GM23338 (cell line): ENCODE data around the gene MS4A8. TPM values are rescaled to one million over a fixed set of nuclear protein-coding genes. Genes with fewer than 3 reads are reported as not detected.

Source experiments
- ATAC-seq: fragments of 200-7000 bp; cut with Tn5 transposase; 3 replicates; pipeline ENCODE4 v1.9.1; 2020
- DNase-seq: peaks from one replicate; pipeline ENCODE4 v3.0.0-alpha.2; 2015; ENCODE audit warnings: low spot score
- H2AFZ ChIP-seq: fragments of 200-600 bp; sonication (generic); 2 replicates; pipeline ENCODE4 v1.8.0; 2016; ENCODE audit warnings: antibody characterized with exemption, mild to moderate bottlenecking, moderate library complexity
- H3F3A ChIP-seq: fragments of 200-600 bp; sonication (generic); replicated peaks from 2 replicates; pipeline ENCODE4 v1.8.0; 2017; ENCODE audit warnings: antibody characterized with exemption, mixed run types, low read depth
- H3K27ac ChIP-seq: fragments of 200-600 bp; sonication (generic); 2 replicates; pipeline ENCODE4 v1.6.1; 2016; ENCODE audit warnings: low read depth
- H3K27me3 ChIP-seq: fragments of 200-600 bp; sonication (generic); 2 replicates; pipeline ENCODE4 v1.8.0; 2016; ENCODE audit warnings: mild to moderate bottlenecking, mixed run types, moderate library complexity; ENCODE audit not compliant: insufficient read depth
- H3K36me3 ChIP-seq: fragments of 200-600 bp; sonication (generic); 2 replicates; pipeline ENCODE4 v1.8.0; 2016; ENCODE audit warnings: mild to moderate bottlenecking; ENCODE audit not compliant: insufficient read depth
- H3K4me1 ChIP-seq: fragments of 200-600 bp; sonication (generic); 2 replicates; pipeline ENCODE4 v1.8.0; 2016; ENCODE audit warnings: mild to moderate bottlenecking, moderate library complexity; ENCODE audit not compliant: insufficient read depth
- H3K4me2 ChIP-seq: fragments of 200-600 bp; sonication (generic); 2 replicates; pipeline ENCODE4 v1.7.1; 2017; ENCODE audit warnings: mixed run types
- H3K4me3 ChIP-seq: fragments of 200-600 bp; sonication (generic); 2 replicates; pipeline ENCODE4 v1.6.1; 2016; ENCODE audit warnings: mixed run types
- H3K79me2 ChIP-seq: fragments of 200-600 bp; sonication (generic); replicated peaks from 2 replicates; pipeline ENCODE4 v1.8.0; 2017; ENCODE audit warnings: mild to moderate bottlenecking; ENCODE audit not compliant: insufficient read depth
- H3K9me2 ChIP-seq: fragments of 200-600 bp; sonication (generic); 2 replicates; pipeline ENCODE4 v1.8.0; 2017; ENCODE audit not compliant: insufficient read depth
- H4K20me1 ChIP-seq: fragments of 200-600 bp; sonication (generic); replicated peaks from 2 replicates; pipeline ENCODE4 v1.8.0; 2017; ENCODE audit warnings: mild to moderate bottlenecking; ENCODE audit not compliant: insufficient read depth
- H3K27ac Mint-ChIP-seq: 2 replicates; pipeline ENCODE4 v1.8.0; 2020; ENCODE audit warnings: inconsistent platforms, mild to moderate bottlenecking, moderate library complexity, mixed read lengths
- H3K27me3 Mint-ChIP-seq: 3 replicates; pipeline ENCODE4 v1.8.0; 2022; ENCODE audit warnings: low read depth, mild to moderate bottlenecking, moderate library complexity, mixed read lengths, inconsistent platforms; ENCODE audit not compliant: insufficient read depth, poor library complexity
- H3K36me3 Mint-ChIP-seq: 3 replicates; pipeline ENCODE4 v1.8.0; 2021; ENCODE audit warnings: low read depth, mild to moderate bottlenecking, inconsistent platforms, moderate library complexity, mixed read lengths
- H3K4me1 Mint-ChIP-seq: 3 replicates; pipeline ENCODE4 v1.8.0; 2020; ENCODE audit warnings: mild to moderate bottlenecking, inconsistent platforms, mixed read lengths
- H3K4me3 Mint-ChIP-seq: 3 replicates; pipeline ENCODE4 v1.8.0; 2021; ENCODE audit warnings: moderate library complexity, mild to moderate bottlenecking, inconsistent platforms, mixed read lengths
- H3K9me3 Mint-ChIP-seq: 3 replicates; pipeline ENCODE4 v1.8.0; 2020; ENCODE audit warnings: moderate library complexity, mild to moderate bottlenecking, inconsistent platforms, mixed read lengths
- CREB1 ChIP-seq: fragments of 250-450 bp; sonication (Bioruptor Pico); IDR thresholded peaks from 2 replicates; pipeline ENCODE4 v1.5.0; 2020; ENCODE audit warnings: low read depth, mild to moderate bottlenecking, moderate library complexity
- EZH2 ChIP-seq: fragments of 200-600 bp; sonication (generic); IDR thresholded peaks from one replicate; pipeline ENCODE4 v1.8.0; 2017; ENCODE audit warnings: antibody characterized with exemption, mild to moderate bottlenecking, low read depth; ENCODE audit not compliant: unreplicated experiment
- EZH2phosphoT487 ChIP-seq: fragments of 200-600 bp; sonication (generic); IDR thresholded peaks from one replicate; pipeline ENCODE4 v1.8.1; 2018; ENCODE audit warnings: antibody characterized with exemption; ENCODE audit not compliant: unreplicated experiment
- JUNB ChIP-seq: IDR thresholded peaks from one replicate; pipeline ENCODE4 v1.6.1; 2016; ENCODE audit warnings: antibody characterized with exemption; ENCODE audit not compliant: unreplicated experiment
- NANOG ChIP-seq: IDR thresholded peaks from 2 replicates; pipeline ENCODE4 v1.6.1; 2016; ENCODE audit warnings: antibody characterized with exemption, borderline replicate concordance
- POLR2AphosphoS5 ChIP-seq: IDR thresholded peaks from 2 replicates; pipeline ENCODE4 v1.6.1; 2016; ENCODE audit warnings: antibody characterized with exemption, low read depth
- STAT1 ChIP-seq: IDR thresholded peaks from one replicate; pipeline ENCODE4 v1.6.1; 2016; ENCODE audit warnings: antibody characterized with exemption; ENCODE audit not compliant: unreplicated experiment
- ZNF114 ChIP-seq: fragments of 250-450 bp; sonication (Bioruptor Pico); IDR thresholded peaks from 2 replicates; pipeline ENCODE4 v1.5.0; 2020; ENCODE audit warnings: mild to moderate bottlenecking, moderate library complexity
- ZNF331 ChIP-seq: fragments of 250-450 bp; sonication (Bioruptor Pico); IDR thresholded peaks from 2 replicates; pipeline ENCODE4 v1.5.0; 2020; ENCODE audit warnings: low read depth, mild to moderate bottlenecking, moderate library complexity
- polyA plus RNA-seq: library from polyadenylated mRNA; unstranded; fragments of >200 nt; fragmentation: Nextera tagmentation; extraction: Ambion mirVana; gene quantifications from 2 replicates; pipeline ENCODE4 v1.2.1, GENCODE V29; 2016
- total RNA-seq: library from RNA; depleted of rRNA; stranded (reverse); fragments of >200 nt; shearing (Covaris generic); gene quantifications from 2 replicates; pipeline ENCODE4 v1.2.3, GENCODE V29; 2014
- TF ChIP-seq, protein P1 (sequence below), 2 experiments: fragments of 200-600 bp in 1 of 2; sonication (generic) in 1 of 2; conservative IDR thresholded peaks; 2 replicates each; pipeline versions ENCODE4 v1.5.1 to v1.6.1; 2016 to 2017; ENCODE audit warnings: antibody characterized with exemption in 2 of 2, low read depth in 2 of 2, mild to moderate bottlenecking in 2 of 2, moderate library complexity in 1 of 2
- TF ChIP-seq, protein P2 (sequence below): IDR thresholded peaks from one replicate; pipeline ENCODE4 v1.6.1; 2018; ENCODE audit warnings: antibody characterized with exemption; ENCODE audit not compliant: unreplicated experiment
- TF ChIP-seq, protein P3 (sequence below): IDR thresholded peaks from 2 replicates; pipeline ENCODE4 v1.6.1; 2016; ENCODE audit warnings: antibody characterized with exemption
- TF ChIP-seq, protein P4 (sequence below): fragments of 250-450 bp; sonication (Bioruptor Pico); IDR thresholded peaks from 2 replicates; pipeline ENCODE4 v1.5.0; 2020; ENCODE audit warnings: mild to moderate bottlenecking, moderate library complexity

The MS4A8 gene
- total and polyA plus RNA-seq, 2 experiments from 2014 or later: not detected

DNA sequence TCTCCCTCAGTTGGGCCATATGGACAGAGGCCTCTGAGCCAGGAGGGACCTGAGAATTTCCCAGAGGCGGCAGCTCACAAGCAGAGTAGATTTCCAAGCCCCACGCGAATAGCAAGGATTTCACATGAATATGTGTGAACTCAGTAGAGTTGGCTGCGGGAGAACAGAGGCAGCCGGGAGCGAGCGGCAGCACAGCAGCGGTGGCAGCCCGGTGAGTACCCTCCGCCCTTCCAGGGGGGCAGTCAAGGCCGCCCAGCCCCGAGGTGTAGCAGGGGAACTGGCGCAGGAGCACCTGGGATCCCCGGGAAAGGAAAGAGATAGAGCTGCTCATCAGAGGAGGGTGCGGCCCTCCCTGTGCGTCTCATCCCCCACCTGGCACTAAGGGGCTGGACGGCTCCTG is 48.8 kb downstream of the MS4A8 start:
- Mint-ChIP-seq H3K4me3 (no peak overlapping the region), H3K27me3 (peaks cover 9% of the 10 kb centered on the region), H3K9me3 (no peaks in the 10 kb centered on the region; the same call in none of the 3 replicates), H3K27ac (no peak overlapping the region), H3K36me3 (no peaks in the 10 kb centered on the region; the same call in 1 of the 3 replicates), H3K4me1 (peaks cover 7% of the 10 kb centered on the region; the same call in 2 of the 3 replicates)
- Histone ChIP-seq H4K20me1 (no peaks in the 10 kb centered on the region), H3K27me3 (no peaks in the 10 kb centered on the region), H3F3A (no peaks in the 10 kb centered on the region), H3K4me1 (no peaks in the 10 kb centered on the region), H3K79me2 (no peaks in the 10 kb centered on the region), H2AFZ (no peak overlapping the region), H3K36me3 (no peaks in the 10 kb centered on the region), H3K4me3 (no peak overlapping the region), H3K9me2 (no peaks in the 10 kb centered on the region), H3K4me2 (no peak overlapping the region), H3K27ac (no peak overlapping the region)
- DNase-seq (no peak), ATAC-seq (no peak; the same call in 2 of the 3 replicates)
- TF ChIP-seq, protein P1, sequence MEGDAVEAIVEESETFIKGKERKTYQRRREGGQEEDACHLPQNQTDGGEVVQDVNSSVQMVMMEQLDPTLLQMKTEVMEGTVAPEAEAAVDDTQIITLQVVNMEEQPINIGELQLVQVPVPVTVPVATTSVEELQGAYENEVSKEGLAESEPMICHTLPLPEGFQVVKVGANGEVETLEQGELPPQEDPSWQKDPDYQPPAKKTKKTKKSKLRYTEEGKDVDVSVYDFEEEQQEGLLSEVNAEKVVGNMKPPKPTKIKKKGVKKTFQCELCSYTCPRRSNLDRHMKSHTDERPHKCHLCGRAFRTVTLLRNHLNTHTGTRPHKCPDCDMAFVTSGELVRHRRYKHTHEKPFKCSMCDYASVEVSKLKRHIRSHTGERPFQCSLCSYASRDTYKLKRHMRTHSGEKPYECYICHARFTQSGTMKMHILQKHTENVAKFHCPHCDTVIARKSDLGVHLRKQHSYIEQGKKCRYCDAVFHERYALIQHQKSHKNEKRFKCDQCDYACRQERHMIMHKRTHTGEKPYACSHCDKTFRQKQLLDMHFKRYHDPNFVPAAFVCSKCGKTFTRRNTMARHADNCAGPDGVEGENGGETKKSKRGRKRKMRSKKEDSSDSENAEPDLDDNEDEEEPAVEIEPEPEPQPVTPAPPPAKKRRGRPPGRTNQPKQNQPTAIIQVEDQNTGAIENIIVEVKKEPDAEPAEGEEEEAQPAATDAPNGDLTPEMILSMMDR (conservative IDR thresholded peaks at IDR 0.05; ENCODE audit: low read depth in 2 of 2): no peak
- TF ChIP-seq JUNB: no peak
- no peak for TF ChIP-seq EZH2
- TF ChIP-seq, protein P2, sequence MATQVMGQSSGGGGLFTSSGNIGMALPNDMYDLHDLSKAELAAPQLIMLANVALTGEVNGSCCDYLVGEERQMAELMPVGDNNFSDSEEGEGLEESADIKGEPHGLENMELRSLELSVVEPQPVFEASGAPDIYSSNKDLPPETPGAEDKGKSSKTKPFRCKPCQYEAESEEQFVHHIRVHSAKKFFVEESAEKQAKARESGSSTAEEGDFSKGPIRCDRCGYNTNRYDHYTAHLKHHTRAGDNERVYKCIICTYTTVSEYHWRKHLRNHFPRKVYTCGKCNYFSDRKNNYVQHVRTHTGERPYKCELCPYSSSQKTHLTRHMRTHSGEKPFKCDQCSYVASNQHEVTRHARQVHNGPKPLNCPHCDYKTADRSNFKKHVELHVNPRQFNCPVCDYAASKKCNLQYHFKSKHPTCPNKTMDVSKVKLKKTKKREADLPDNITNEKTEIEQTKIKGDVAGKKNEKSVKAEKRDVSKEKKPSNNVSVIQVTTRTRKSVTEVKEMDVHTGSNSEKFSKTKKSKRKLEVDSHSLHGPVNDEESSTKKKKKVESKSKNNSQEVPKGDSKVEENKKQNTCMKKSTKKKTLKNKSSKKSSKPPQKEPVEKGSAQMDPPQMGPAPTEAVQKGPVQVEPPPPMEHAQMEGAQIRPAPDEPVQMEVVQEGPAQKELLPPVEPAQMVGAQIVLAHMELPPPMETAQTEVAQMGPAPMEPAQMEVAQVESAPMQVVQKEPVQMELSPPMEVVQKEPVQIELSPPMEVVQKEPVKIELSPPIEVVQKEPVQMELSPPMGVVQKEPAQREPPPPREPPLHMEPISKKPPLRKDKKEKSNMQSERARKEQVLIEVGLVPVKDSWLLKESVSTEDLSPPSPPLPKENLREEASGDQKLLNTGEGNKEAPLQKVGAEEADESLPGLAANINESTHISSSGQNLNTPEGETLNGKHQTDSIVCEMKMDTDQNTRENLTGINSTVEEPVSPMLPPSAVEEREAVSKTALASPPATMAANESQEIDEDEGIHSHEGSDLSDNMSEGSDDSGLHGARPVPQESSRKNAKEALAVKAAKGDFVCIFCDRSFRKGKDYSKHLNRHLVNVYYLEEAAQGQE: no peak
- no peak for TF ChIP-seq ZNF114 (CRISPR knock-in tag)
- TF ChIP-seq NANOG: no peak
- no peak for TF ChIP-seq STAT1
- no peak for TF ChIP-seq EZH2phosphoT487
- TF ChIP-seq CREB1 (CRISPR knock-in tag): no peak
- TF ChIP-seq ZNF331 (CRISPR knock-in tag): no peak
- TF ChIP-seq, protein P3, sequence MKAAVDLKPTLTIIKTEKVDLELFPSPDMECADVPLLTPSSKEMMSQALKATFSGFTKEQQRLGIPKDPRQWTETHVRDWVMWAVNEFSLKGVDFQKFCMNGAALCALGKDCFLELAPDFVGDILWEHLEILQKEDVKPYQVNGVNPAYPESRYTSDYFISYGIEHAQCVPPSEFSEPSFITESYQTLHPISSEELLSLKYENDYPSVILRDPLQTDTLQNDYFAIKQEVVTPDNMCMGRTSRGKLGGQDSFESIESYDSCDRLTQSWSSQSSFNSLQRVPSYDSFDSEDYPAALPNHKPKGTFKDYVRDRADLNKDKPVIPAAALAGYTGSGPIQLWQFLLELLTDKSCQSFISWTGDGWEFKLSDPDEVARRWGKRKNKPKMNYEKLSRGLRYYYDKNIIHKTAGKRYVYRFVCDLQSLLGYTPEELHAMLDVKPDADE: no peak
- TF ChIP-seq POLR2AphosphoS5: no peak
- TF ChIP-seq, protein P4, sequence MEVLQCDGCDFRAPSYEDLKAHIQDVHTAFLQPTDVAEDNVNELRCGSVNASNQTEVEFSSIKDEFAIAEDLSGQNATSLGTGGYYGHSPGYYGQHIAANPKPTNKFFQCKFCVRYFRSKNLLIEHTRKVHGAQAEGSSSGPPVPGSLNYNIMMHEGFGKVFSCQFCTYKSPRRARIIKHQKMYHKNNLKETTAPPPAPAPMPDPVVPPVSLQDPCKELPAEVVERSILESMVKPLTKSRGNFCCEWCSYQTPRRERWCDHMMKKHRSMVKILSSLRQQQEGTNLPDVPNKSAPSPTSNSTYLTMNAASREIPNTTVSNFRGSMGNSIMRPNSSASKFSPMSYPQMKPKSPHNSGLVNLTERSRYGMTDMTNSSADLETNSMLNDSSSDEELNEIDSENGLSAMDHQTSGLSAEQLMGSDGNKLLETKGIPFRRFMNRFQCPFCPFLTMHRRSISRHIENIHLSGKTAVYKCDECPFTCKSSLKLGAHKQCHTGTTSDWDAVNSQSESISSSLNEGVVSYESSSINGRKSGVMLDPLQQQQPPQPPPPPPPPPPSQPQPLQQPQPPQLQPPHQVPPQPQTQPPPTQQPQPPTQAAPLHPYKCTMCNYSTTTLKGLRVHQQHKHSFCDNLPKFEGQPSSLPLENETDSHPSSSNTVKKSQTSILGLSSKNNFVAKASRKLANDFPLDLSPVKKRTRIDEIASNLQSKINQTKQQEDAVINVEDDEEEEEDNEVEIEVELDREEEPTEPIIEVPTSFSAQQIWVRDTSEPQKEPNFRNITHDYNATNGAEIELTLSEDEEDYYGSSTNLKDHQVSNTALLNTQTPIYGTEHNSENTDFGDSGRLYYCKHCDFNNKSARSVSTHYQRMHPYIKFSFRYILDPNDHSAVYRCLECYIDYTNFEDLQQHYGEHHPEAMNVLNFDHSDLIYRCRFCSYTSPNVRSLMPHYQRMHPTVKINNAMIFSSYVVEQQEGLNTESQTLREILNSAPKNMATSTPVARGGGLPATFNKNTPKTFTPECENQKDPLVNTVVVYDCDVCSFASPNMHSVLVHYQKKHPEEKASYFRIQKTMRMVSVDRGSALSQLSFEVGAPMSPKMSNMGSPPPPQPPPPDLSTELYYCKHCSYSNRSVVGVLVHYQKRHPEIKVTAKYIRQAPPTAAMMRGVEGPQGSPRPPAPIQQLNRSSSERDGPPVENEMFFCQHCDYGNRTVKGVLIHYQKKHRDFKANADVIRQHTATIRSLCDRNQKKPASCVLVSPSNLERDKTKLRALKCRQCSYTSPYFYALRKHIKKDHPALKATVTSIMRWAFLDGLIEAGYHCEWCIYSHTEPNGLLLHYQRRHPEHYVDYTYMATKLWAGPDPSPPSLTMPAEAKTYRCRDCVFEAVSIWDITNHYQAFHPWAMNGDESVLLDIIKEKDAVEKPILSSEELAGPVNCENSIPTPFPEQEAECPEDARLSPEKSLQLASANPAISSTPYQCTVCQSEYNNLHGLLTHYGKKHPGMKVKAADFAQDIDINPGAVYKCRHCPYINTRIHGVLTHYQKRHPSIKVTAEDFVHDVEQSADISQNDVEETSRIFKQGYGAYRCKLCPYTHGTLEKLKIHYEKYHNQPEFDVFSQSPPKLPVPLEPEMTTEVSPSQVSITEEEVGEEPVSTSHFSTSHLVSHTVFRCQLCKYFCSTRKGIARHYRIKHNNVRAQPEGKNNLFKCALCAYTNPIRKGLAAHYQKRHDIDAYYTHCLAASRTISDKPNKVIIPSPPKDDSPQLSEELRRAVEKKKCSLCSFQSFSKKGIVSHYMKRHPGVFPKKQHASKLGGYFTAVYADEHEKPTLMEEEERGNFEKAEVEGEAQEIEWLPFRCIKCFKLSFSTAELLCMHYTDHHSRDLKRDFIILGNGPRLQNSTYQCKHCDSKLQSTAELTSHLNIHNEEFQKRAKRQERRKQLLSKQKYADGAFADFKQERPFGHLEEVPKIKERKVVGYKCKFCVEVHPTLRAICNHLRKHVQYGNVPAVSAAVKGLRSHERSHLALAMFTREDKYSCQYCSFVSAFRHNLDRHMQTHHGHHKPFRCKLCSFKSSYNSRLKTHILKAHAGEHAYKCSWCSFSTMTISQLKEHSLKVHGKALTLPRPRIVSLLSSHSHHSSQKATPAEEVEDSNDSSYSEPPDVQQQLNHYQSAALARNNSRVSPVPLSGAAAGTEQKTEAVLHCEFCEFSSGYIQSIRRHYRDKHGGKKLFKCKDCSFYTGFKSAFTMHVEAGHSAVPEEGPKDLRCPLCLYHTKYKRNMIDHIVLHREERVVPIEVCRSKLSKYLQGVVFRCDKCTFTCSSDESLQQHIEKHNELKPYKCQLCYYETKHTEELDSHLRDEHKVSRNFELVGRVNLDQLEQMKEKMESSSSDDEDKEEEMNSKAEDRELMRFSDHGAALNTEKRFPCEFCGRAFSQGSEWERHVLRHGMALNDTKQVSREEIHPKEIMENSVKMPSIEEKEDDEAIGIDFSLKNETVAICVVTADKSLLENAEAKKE (CRISPR knock-in tag): no peak
